ENCODE data around the gene RPL11.

- TF ChIP-seq EZH2phosphoT487 (IDR thresholded peaks at IDR 0.05; ENCODE audit: insufficient read depth, low read depth) (no peak), EZH2 (IDR thresholded peaks at IDR 0.05; ENCODE audit: insufficient read depth, poor library complexity, severe bottlenecking) (no peak)
These were observed 51.9 kb downstream of the RPL11 start, which contains the start of gene ELOA for GRCh38 chr1:23743287-23744152.
